Effector CD4-positive, alpha-beta T cell (primary cell): ENCODE measurements around the gene SLC6A7.

Source experiments
- DNase-seq: peaks from one replicate; pipeline ENCODE4 v3.0.0-alpha.2; 2020

Gene SLC6A7

DNA sequence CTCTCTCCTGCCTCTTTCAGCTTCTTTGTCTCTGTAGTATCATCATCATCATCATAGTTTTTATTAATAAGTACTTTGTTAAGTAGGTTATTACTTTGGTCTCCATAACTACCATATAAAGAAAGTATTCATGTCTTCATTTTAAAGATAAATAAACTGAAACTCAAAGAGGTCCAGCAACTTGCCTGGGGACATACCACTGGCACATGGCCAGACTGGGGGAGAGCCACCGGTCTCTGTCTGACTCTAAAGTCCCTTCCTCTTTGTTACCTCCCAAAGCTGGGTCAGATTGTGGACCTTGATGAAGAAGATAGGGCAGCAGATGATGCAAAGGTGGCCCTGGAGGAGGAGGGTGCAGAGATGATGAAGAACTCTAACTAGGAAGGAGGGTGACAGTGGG lies 14.8 kb upstream of the SLC6A7 start:
- no peak for DNase-seq

GRCh38 chr5:150175536-150175935 lies 14.3 kb upstream of the SLC6A7 start:
- no peak for DNase-seq

DNA sequence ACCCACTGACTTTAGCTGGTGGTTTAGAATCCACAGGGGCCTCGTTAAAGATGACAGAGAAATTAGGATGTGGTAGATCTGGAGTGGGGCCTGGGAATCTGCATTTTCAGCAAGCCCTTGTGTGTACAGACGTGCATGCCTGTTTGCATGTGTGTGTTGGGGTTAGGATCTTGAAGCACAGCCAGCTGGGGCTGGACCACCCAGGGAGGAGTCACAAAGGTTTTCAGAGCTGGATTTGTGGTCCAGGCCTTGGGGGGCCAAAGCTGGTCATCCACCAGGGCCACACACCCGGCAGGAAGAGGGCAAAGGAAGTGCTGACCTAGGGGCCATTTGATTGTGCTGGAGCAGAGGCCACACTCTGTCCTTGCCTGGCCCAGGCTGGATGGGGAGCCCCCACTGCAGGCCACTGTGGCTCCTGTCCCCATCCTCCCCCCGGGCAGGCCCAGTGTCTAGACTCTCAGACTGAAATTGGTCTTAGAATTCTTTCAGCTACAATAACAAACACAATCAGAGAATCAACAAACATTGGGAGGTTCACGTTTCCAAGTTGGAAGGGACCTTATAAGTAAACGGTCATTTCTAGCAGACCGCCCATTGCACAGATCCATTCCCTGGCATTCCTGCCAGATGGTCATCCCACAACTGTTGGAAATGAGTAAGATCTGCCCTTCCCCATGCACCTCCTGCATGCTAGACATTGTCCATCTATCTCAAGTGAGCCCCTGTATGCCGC lies 13.0 kb upstream of the SLC6A7 start:
- no peak for DNase-seq

- no peak for DNase-seq
Measured at GRCh38 chr5:150177721-150178120, 12.1 kb upstream of the SLC6A7 start.

DNA sequence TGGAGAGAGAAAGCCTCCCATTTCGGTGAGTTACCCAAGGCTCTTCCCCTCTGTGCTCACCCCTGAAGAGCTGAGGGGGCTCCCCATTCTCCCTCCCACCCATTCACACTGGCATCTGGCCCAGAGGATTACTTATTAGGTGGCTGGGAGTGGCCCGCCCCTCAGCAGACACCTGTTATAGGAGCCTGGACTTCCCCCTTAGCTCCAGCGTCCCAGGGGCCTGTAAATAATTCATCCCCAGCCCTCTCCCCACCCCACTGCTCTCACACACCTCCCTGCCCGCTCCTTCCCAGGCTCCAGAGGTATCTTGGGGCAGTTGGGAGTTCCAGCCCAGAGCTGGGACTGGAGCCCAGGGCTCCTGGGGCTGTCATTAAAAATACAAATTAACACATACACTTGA lies 11.6 kb upstream of the SLC6A7 start:
- no peak for DNase-seq

GRCh38 chr5:150179019-150179620 lies 10.7 kb upstream of the SLC6A7 start:
- no peak for DNase-seq

DNA sequence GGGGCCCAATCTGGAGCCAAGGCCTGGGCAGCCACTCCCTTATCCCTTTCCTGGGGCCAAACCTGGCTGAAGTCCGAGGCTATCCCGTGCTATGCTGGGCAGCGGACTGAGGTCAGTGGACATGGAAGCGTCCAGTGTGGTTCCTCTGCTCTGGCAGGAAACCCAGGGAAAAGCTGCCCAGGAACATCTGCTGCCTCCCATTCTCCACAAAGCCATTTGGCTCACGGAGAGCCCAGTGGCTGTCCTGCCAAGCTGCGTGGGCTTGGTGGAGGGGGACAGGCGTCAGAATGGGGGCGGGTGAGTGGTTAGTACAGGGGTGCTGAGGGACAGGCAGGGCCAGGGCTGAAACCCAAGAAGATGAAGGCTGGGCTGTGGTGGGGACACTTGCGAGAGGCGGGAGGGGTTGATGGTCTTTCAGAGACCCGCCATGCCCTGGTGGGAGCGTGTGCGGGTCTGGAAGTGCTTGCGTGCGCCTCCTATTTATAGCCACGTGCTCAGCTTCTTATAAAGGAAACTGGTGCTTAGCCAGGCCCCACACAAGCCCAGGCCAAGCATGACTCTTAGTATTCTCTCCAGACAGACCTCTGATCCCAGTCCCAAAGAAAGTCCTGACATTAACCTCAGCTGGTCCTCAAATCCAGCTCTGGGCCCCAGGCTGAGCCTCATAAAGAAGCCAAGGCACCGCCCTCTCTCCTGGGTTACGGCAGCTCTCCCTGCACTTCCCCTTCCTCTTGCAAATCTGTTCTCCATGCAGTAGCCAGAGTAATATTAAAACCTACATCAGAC lies 9.4 kb upstream of the SLC6A7 start:
- DNase-seq: no peak

GRCh38 chr5:150181027-150181426 lies 8.8 kb upstream of the SLC6A7 start:
- no peak for DNase-seq

DNA sequence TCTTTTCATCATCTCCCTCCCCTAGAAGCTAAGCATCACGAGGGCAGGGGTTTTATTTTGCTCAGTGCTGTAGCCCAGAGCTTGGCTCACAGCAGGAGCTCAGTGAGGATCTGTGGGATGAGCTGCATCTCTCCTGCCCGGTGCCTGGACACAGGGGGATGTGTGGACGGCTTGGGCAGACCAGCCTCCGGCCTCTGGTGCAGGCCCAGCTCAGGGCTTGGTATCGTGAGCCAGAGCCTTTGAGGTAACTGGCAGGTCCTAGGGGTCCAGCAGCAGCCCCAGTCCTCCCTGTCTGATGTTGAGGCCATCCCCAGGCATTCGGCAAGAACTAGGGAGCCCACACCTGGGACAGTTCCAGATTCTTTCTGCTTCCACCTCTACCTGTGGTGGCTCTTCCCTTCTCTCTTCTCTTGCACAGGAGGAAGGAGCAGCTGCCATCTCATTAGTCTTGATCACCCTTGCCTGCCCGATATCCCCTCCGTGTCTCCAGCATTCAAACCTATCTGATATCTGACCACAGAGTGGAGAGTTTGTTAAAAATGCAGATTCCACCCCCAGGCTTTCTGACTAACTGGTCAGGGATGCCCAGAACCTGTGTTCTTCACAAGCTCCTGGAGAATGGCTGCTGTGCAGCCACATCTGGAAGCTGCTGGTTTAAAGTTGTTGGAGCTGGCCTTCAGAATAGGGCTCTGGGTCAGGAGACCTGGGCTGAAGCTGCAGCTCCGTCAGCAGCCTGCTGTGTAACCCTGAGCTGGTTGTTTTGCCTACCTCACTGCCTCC lies 7.9 kb upstream of the SLC6A7 start:
- no peak for DNase-seq

DNA sequence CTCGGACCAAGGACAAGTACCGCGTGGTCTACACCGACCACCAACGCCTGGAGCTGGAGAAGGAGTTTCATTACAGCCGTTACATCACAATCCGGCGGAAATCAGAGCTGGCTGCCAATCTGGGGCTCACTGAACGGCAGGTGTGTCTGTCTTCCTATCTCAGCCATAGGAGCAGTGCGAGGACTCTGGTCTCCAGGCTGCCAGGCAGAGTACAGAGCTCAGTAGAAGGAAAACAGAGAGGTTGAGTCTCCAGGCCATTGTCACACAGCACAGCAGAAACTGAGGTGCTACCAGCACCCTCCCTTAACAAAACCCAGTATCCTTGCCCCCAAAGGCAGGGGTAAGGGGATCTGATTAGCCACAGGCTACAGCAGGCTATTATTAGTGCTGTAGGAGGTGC lies 7.1 kb upstream of the SLC6A7 start:
- DNase-seq: no peak

- no peak for DNase-seq
Measured at GRCh38 chr5:150183436-150183835, 6.4 kb upstream of the SLC6A7 start.

- no peak for DNase-seq
Measured at GRCh38 chr5:150184006-150184405, 5.9 kb upstream of the SLC6A7 start.

- DNase-seq: no peak
Measured at GRCh38 chr5:150184990-150185912, 4.6 kb upstream of the SLC6A7 start.

- DNase-seq: no peak
Measured at GRCh38 chr5:150186137-150186536, 3.7 kb upstream of the SLC6A7 start.

DNA sequence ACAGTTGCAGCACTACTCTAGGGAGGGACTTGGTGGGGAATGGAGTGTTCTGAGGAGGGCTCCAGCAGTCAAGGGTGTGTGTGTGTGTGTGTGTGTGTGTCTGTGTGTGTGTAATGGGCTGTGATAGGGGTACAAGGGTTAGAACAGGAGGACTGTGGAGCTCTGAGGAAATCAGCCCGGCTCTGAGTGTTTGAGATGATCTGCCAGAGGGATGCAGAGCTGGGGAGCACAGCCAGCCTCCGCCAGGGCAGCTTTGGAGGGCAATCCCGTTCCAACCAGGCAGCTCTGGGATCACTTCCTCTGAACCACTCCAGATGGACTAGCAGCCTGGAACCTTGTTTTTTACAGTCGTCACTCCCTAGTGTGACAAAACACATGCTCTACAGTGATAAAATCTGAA lies 3.0 kb upstream of the SLC6A7 start:
- no peak for DNase-seq

DNA sequence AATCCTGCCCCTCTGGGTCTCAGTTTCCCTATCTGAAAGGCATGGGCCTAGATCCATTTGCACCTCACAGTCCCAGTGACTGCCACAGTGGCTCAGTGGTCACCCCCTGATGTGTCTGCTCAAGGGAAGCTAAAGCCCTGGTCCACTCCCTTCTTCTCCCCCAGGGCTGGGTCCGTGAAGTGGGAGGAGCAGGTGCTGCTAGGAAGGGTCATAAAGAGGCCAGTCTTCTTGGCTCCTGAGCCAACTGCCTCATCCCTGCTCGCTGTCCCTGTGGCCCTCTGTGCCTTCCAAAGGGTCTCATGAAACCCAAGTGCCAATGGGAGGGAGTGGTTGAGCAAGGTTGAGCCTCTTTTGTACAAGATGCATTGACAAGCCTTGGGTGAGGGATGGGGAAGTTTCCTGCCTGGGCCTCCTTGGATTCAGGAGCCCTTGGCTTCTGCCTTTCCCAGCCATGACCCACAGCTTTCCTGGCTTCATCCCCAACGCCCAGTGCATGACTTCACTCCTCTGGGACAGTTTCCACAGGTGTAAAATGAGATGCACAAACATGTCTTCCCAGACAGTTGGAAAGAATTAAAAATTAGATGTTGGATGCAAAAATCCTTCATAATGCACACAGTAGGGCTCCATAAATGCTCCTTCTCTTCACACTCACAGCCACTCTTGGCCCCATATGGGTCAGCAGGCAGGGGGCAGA lies 1.6 kb upstream of the SLC6A7 start:
- no peak for DNase-seq

DNA sequence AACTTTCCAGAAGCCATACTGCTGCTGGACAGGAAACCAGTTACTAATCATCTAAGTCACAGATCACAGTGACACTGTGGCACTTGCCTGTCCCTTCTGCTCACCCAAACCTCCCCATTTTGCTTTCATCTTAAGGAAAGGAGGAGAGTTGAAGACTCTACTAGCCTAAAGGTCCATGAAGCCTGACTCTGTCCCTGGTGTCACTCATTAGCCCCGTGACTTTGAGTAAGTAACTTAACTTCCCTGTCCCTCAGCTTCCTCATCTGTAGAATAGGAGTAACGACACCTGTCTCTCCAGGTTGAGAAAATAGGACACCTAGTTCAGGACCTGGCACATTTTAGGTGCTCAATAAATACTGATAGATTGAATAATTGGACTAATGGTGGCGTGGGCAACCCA lies 536 bp upstream of the SLC6A7 start:
- DNase-seq: no peak

DNA sequence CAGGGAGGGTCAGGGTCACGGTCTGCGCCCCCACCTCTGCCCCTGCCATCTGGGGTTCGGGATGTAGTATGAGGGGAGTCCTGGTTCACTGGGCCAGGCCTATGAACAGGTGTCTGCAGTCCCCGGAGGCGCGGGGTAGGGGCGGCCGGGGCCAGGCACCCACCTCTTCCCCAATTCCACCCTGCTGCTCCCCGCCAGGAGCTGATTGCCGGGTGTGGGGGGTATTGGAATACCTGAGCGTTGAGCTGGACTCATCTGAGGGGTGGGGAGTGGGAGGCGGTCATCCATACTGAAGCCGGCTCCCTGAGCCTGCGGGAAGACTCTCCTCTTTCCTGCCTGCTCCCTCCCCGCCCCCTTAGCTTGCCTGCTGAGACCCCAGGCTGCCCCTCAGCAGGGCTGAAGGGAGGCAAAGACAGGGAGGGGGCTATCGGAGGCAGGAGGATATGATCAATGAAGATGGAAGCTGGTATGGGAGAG lies 679 bp downstream of the SLC6A7 start:
- DNase-seq: no peak

DNA sequence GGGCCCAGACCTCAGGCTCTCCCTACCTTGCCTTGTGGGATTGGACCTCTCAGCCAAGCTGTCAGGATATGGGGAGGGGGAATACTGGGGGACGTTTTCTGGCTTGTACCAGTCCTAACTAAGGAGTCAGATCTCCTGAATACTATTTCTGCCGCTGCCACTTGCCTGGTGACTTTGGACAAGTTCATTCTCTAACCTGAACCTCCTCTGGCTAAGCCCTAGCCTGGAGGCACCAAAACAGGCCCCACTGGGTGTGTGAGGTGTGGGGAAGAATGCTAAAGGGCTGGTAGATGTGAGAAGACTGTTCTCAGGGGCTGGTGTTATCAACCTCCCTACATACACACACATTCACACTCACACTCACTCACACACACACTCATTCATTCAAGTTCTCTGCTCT lies 1.1 kb downstream of the SLC6A7 start:
- DNase-seq: no peak

- DNase-seq: no peak
Measured at GRCh38 chr5:150192462-150192861, 2.6 kb downstream of the SLC6A7 start.

- DNase-seq: no peak
Measured at GRCh38 chr5:150195736-150196485, 6.0 kb downstream of the SLC6A7 start.
